NCI-H1930 (cell line): Measurements from ENCODE around the gene LINGO1.

Source experiments
- DNase-seq, 2 experiments: peaks; one replicate each; lab custom pipeline; 2025; lab: John Stamatoyannopoulos, UW

Gene LINGO1

DNA sequence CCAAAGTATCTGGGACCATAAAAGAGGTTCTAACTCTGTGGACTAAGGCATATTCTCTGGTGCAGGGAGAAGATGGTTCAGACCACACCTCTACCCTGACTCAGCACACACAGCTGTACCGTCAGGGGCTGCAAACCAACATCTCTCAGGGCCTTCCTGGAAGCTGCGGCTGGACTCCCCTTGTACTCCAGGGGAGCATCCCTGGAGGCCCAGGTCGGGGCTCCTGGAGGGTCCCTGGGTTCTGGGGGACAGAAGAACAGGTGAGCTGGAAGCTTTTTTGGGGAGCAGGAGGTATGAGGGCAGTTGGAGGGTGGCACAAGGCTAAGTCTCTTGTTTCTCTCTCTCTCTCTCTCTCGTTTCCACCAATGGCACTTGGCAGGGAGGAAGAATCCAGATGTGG is 60.5 kb downstream of the LINGO1 start:
- DNase-seq: no peak

DNA sequence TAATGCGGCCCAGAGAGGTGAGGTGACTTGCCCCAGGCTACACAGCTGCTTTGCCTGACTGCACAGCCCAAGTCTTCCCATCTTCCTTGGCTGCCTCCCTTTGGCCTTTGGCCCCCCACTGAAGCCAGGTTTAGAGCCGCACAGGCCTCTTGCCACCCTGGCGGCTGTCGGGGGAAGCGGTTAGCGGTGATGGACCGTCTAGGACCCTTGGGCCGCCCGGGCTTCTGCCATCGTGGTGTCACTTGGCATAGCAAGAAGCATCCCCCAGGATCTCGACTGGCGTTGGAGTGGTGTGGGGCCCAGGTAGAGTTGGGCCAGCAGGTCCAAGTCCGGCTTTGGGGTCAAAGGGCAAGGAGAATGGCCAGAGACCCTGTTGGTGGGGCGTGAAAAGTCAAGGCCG is 61.0 kb downstream of the LINGO1 start:
- no peak for DNase-seq

DNA sequence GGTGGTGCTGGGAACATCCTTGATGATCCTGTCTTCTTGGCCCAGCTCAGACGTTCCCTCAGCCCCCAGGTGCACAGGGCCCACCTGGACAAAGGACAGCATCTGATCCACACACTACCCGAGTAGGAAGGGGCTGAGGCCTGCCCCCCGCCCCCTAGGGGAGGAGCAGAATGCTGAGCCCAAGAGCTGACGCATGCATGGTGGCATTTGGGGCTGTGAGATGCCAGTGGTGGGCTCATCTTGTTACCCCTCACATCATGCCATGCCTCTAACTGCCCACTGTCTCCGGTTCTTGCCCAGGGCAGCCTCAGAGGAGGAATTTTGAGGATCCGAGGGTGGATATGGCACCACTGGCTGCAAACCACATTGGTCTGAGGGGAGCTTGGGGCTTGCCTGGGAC is 61.5 kb downstream of the LINGO1 start:
- no peak for DNase-seq

DNA sequence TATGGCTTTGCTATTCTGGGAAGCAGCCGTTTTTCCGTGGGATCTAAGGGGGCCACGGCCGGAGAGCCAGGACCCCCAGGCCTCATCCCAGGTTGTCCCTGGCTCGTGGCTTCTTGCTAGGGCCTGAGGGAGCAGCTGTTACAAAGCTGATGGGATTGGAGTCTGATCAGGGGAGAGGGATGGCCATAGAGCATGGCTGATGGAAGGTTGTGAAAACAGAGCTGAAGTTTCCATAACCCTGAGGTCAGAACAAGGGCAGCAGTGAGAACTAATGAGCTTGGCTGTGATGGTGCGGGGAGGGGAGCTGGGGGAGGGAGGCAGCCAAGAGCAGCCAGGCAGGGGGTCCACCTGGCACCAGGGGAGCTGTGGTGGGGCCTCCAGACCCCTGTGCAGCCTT is 63.0 kb downstream of the LINGO1 start:
- DNase-seq: no peak

DNA sequence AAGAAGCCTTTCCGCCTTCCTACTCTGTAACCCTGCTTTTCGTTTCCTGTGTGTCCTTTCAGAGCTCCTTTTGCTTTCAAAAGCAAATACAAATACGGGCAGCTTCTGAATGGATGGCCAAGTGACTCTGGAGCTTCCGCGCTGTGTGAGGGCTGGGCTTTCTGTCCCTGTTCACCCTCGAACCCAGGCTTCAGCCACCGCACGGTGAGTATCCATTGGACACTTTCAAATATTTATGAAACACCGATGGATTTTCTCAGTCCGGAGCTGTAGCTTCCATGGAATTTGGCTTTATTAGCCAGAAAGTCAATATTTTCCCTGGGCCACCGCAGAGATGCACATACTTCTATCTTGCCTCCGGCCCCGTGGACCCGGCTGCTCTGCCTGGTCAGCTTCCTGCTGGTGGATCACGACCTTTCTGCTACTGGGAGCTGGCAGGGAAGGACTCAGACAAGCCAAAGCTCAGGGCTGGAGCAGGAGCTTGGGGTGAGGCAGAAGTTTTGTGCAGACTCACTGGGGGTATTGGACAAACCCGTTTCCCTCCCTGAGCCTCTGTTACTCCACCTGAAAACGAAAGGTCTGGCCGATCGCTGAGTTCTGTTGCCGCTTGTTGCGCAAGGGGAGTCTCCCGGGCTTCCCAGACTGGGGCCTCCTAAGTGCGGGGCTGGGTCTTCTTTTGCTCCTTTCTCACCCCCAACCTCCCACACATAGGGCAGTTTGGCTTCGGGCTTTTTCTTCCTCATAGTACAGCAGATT is 63.6 kb downstream of the LINGO1 start:
- DNase-seq: no peak

DNA sequence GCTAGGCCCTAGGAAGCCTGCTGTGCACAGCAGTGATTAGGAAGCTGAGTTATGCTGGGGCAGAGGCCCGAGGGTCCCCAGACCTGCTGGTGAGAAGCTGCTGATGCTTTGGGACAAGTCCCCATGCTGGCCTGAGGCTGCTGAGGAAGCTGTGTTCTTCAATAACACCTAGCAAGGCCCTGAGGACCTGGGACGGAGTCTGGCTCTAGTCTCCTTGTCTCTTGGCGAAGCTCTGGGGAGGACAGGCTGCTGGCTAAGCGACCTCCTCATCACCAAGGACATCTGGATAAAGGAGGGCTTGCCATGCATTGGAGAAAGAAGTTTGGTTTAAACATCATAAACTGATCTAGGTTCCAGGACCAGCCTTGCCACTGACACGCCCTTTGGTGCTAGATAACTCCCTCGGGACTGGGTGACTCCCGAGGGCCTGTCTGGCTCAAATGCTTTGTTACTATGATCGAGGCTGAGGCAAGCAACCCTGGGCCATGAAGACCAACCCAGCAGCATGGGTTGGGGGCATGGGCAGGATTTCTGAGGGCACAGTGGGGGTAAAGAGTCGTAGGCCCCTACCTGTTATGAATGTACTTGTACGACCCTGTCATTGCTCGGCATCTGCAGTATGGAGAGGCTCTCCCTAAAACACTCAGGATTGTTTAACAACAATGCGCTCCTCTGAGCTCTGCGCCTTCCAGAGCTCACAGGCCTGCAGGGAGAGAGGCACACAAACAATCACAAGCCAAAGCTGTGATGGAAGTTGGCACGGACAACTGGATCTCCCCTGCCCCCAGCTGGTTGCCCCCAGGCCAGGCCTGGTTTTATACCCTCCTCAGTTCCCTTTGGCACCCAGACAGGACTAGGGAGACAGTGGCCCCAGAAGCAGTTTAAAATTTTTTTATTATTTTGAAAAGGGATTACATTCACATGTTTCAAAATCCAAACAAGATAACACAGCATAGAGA is 64.4 kb downstream of the LINGO1 start:
- no peak for DNase-seq

GRCh38 chr15:77567202-77567601 is 65.5 kb downstream of the LINGO1 start:
- no peak for DNase-seq

- no peak for DNase-seq
Measured at GRCh38 chr15:77566092-77566491, 66.6 kb downstream of the LINGO1 start.

DNA sequence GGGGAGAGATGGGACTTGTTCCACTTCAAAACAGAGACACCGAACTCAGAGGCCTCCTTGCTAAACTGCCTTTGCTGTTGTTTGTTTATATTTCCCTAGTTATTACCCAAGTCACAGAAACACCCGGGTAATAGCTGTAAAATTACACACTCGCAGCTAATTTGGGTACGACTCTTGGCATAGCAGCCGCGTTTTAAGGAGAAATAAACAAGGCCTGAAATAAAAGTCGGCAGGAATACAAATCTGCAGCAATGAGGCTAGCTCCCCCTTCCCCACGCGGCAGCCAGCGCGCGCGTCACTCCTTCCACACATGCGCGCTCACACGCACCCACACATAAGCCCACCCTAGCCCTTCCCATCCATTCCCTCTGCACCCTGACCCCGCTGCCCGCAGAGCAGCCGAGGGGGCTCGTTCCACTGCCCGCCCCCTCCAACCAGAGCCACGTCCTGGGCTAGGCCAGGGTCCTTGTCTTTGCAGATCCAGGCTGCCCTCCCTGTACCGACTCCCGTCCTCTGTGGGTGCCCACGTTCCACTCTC is 67.3 kb downstream of the LINGO1 start:
- no peak for DNase-seq

- no peak for DNase-seq
Measured at GRCh38 chr15:77564938-77565337, 67.8 kb downstream of the LINGO1 start.

- DNase-seq: no peak
Measured at GRCh38 chr15:77564341-77564740, 68.4 kb downstream of the LINGO1 start.

GRCh38 chr15:77563623-77564156 is 69.0 kb downstream of the LINGO1 start:
- DNase-seq: no peak
